HCT116 (cell line): ENCODE data around the gene HNRNPDL. TPM values are rescaled to one million over a fixed set of nuclear protein-coding genes. Genes with fewer than 3 reads are reported as not detected.
"Not testable (repeated sequence)": the region's sequence is repeated elsewhere in the genome, so short reads cannot be mapped to it uniquely, and the experiment has no call there.

Experiments used
- ATAC-seq: fragments of 200-7000 bp; cut with Tn5 transposase; 2 replicates; pipeline ENCODE4 v1.9.1; 2020; ENCODE audit warnings: mild to moderate bottlenecking, moderate library complexity
- BruUV-seq: library from RNA; stranded (reverse); fragments of 400-500 nt; replicated peaks from 2 replicates; lab custom pipeline; 2021; lab: Mats Ljungman, UMichigan
- CTCF ChIA-PET: fragments of 300-600 bp; sonication (Branson Sonifier 250); formaldehyde crosslinking; loops from one replicate; lab custom pipeline; 2021; ENCODE audit warnings: antibody characterized with exemption; lab: Charles Lee
- POLR2A ChIA-PET: fragments of 300-600, 350-600 bp; sonication (Branson Sonifier 250); formaldehyde crosslinking; loops from one replicate; lab custom pipeline; 2021; ENCODE audit warnings: antibody characterized with exemption; lab: Charles Lee
- RAD21 ChIA-PET, 2 experiments: fragments of 300-600 bp; sonication (Branson Sonifier 250); formaldehyde crosslinking; loops; one replicate each; lab custom pipeline; 2023; ENCODE audit warnings: low total read pairs in 2 of 2; ENCODE audit not compliant: uncharacterized antibody in 2 of 2, unreplicated experiment in 2 of 2, low non-redundant PET in 1 of 2; lab: Charles Lee
- DNase-seq: peaks from one replicate; pipeline ENCODE4 v3.0.0-alpha.2; 2010; ENCODE audit warnings: low read depth, low spot score
- H2AFZ ChIP-seq: fragments of 200-600 bp; shearing (Covaris generic), sonication (generic); 2 replicates; pipeline ENCODE4 v1.6.1; 2017; ENCODE audit warnings: low read depth, mixed run types, mixed read lengths, antibody characterized with exemption, low read length; ENCODE audit not compliant: poor library complexity, severe bottlenecking
- H3K27ac ChIP-seq: 2 replicates; pipeline ENCODE4 v1.5.1; 2012; ENCODE audit warnings: low read depth, low read length
- H3K27me3 ChIP-seq: fragments of 200-600 bp; sonication (generic); 2 replicates; pipeline ENCODE4 v1.6.1; 2016; ENCODE audit warnings: mixed run types, low read length, mixed read lengths; ENCODE audit not compliant: insufficient read depth
- H3K36me3 ChIP-seq, 2 experiments: fragments of 200-500 bp in 1 of 2; fragments of 200-600 bp in 1 of 2; sonication (Bioruptor generic) in 1 of 2; sonication (generic) in 1 of 2; 2 replicates each; pipeline versions ENCODE4 v1.5.1 to v1.6.1; 2014 to 2016; ENCODE audit warnings: low read length in 2 of 2, inconsistent platforms in 1 of 2, mixed read lengths in 1 of 2, mixed run types in 1 of 2; ENCODE audit not compliant: insufficient read depth in 2 of 2, control insufficient read depth in 1 of 2
- H3K4me1 ChIP-seq, 2 experiments: fragments of 200-600 bp in 1 of 2; sonication (generic) in 1 of 2; 2 replicates each; pipeline versions ENCODE4 v1.5.1 to v1.6.1; 2012 to 2017; ENCODE audit warnings: low read length in 2 of 2, inconsistent platforms in 1 of 2, mild to moderate bottlenecking in 1 of 2, mixed read lengths in 1 of 2, mixed run types in 1 of 2, moderate library complexity in 1 of 2; ENCODE audit not compliant: insufficient read depth in 2 of 2, control insufficient read depth in 1 of 2
- H3K4me2 ChIP-seq: fragments of 200-600 bp; sonication (generic); 2 replicates; pipeline ENCODE4 v1.6.1; 2017; ENCODE audit warnings: mixed run types, low read length, mixed read lengths
- H3K4me3 ChIP-seq, 2 experiments: fragments of 200-600 bp in 1 of 2; sonication (generic) in 1 of 2; replicated peaks in 1 of 2; 2 replicates each; pipeline ENCODE4 v1.5.1; 2011 to 2016; ENCODE audit warnings: low read length in 2 of 2, control low read depth in 1 of 2, low read depth in 1 of 2, mild to moderate bottlenecking in 1 of 2, mixed read lengths in 1 of 2, mixed run types in 1 of 2
- H3K79me2 ChIP-seq: fragments of 200-600 bp; sonication (generic); 2 replicates; pipeline ENCODE4 v1.6.1; 2017; ENCODE audit warnings: mild to moderate bottlenecking, mixed run types, low read length, moderate library complexity, mixed read lengths; ENCODE audit not compliant: insufficient read depth
- H3K9ac ChIP-seq: fragments of 200-600 bp; sonication (generic); 2 replicates; pipeline ENCODE4 v1.6.1; 2016; ENCODE audit warnings: low read length, mixed read lengths
- H3K9me2 ChIP-seq: fragments of 200-600 bp; sonication (generic), shearing (Covaris generic); 2 replicates; pipeline ENCODE4 v1.6.1; 2017; ENCODE audit warnings: mixed run types, mild to moderate bottlenecking, moderate library complexity; ENCODE audit not compliant: insufficient read depth
- H3K9me3 ChIP-seq, 2 experiments: fragments of 200-500 bp in 1 of 2; fragments of 200-600 bp in 1 of 2; sonication (Bioruptor generic) in 1 of 2; sonication (generic) in 1 of 2; 2 replicates each; pipeline ENCODE4 v1.6.1; 2014 to 2017; ENCODE audit warnings: low read length in 2 of 2, mixed read lengths in 2 of 2, inconsistent platforms in 1 of 2, low read depth in 1 of 2, mild to moderate bottlenecking in 1 of 2, mixed run types in 1 of 2, moderate library complexity in 1 of 2; ENCODE audit not compliant: control insufficient read depth in 1 of 2, insufficient read depth in 1 of 2
- H4K20me1 ChIP-seq: fragments of 200-600 bp; sonication (generic), shearing (Covaris generic); 2 replicates; pipeline ENCODE4 v1.6.1; 2017; ENCODE audit warnings: mixed run types, mild to moderate bottlenecking, moderate library complexity; ENCODE audit not compliant: insufficient read depth
- EZH2phosphoT487 ChIP-seq: fragments of 200-600 bp; IDR thresholded peaks from 2 replicates; pipeline ENCODE4 v1.6.1; 2018; ENCODE audit warnings: antibody characterized with exemption, borderline replicate concordance
- MAX ChIP-seq: IDR thresholded peaks from 2 replicates; pipeline ENCODE4 v1.6.1; 2012
- POLR2A ChIP-seq: IDR thresholded peaks from 2 replicates; pipeline ENCODE4 v1.7.0; 2011; ENCODE audit warnings: borderline replicate concordance; ENCODE audit not compliant: insufficient read depth, insufficient read length; ENCODE audit errors: extremely low read depth
- POLR2AphosphoS5 ChIP-seq: IDR thresholded peaks from 2 replicates; pipeline ENCODE4 v1.6.1; 2011; ENCODE audit warnings: mild to moderate bottlenecking, low read depth, low read length, moderate library complexity
- RAD21 ChIP-seq: IDR thresholded peaks from 2 replicates; pipeline ENCODE4 v1.6.1; 2012; ENCODE audit warnings: low read depth, mild to moderate bottlenecking
- SIN3A ChIP-seq: IDR thresholded peaks from 2 replicates; pipeline ENCODE4 v1.6.1; 2012; ENCODE audit warnings: low read depth
- SP1 ChIP-seq: IDR thresholded peaks from 2 replicates; pipeline ENCODE4 v1.6.1; 2012; ENCODE audit warnings: low read depth
- ZFX ChIP-seq: fragments of 450-650 bp; IDR thresholded peaks from 2 replicates; pipeline ENCODE4 v1.6.1; 2017
- ZNF274 ChIP-seq: fragments of 200-500 bp; sonication (Bioruptor generic); IDR thresholded peaks from 2 replicates; pipeline ENCODE4 v1.6.1; 2014; ENCODE audit warnings: mild to moderate bottlenecking, low read depth, low read length, inconsistent platforms
- intact Hi-C: fragments of 100-400 bp; cut with micrococcal nuclease; formaldehyde crosslinking; loops from 2 replicates; pipeline ENCODE4 v1.10.0; 2022
- total RNA-seq: library from RNA; stranded (reverse); gene quantifications from one replicate; pipeline ENCODE4 v1.2.1, GENCODE V29; 2021; ENCODE audit not compliant: unreplicated experiment

Gene HNRNPDL
- total RNA-seq, 1 experiment from 2014 or later = 206 TPM

GRCh38 chr4:82415922-82416365 is 14.3 kb downstream of the HNRNPDL start:
- H3K9me2 ChIP-seq = no peaks in the 10 kb centered on the region
- no peaks in the 10 kb centered on the region for H3K9me3 ChIP-seq
- no peaks in the 10 kb centered on the region for H3K79me2 ChIP-seq
- CTCF ChIA-PET = no interaction called here
- DNase-seq (no peak), ATAC-seq (no peak)
- no peak overlapping the region for H3K4me2 ChIP-seq
- H3K9ac ChIP-seq = no peak overlapping the region
- peaks cover under 1% of the 10 kb centered on the region in 2 experiments; a peak in 2 of 4 replicates for H3K4me1 ChIP-seq
- intact Hi-C loops = no loop called here
- H3K4me3 ChIP-seq = no peak overlapping the region
- no peak overlapping the region for H2AFZ ChIP-seq
- RAD21 ChIA-PET = no interaction called here
- no peaks in the 10 kb centered on the region for H3K27me3 ChIP-seq
- TF ChIP-seq ZNF274 (no peak), EZH2phosphoT487 (no peak), SP1 (no peak), ZFX (no peak), SIN3A (no peak), POLR2A (no peak), POLR2AphosphoS5 (no peak), MAX (no peak), RAD21 (no peak)
- no peaks in the 10 kb centered on the region for H3K36me3 ChIP-seq
- no peak overlapping the region for H3K27ac ChIP-seq
- no peaks in the 10 kb centered on the region for H4K20me1 ChIP-seq
- no TSS peak for BruUV-seq
- POLR2A ChIA-PET = interaction anchor here (3.9 kb wide), 1 partner anchor 13 kb away, joined by 14 read pairs; no protein-coding TSS in a partner anchor

GRCh38 chr4:82415061-82415460 is 15.2 kb downstream of the HNRNPDL start:
- intact Hi-C loops, H3K4me2 ChIP-seq, H3K4me1 ChIP-seq, H3K27ac ChIP-seq, H3K79me2 ChIP-seq, BruUV-seq, H3K9ac ChIP-seq, H2AFZ ChIP-seq, H3K9me3 ChIP-seq, H4K20me1 ChIP-seq, DNase-seq, H3K36me3 ChIP-seq, CTCF ChIA-PET, RAD21 ChIA-PET, ATAC-seq, H3K9me2 ChIP-seq, H3K27me3 ChIP-seq, H3K4me3 ChIP-seq: not testable (repeated sequence)
- POLR2A ChIA-PET = interaction anchor here (3.9 kb wide), 1 partner anchor 14 kb away, joined by 14 read pairs; no protein-coding TSS in a partner anchor
